Measurements from ENCODE around the gene GCH1.

The GCH1 gene

DNA sequence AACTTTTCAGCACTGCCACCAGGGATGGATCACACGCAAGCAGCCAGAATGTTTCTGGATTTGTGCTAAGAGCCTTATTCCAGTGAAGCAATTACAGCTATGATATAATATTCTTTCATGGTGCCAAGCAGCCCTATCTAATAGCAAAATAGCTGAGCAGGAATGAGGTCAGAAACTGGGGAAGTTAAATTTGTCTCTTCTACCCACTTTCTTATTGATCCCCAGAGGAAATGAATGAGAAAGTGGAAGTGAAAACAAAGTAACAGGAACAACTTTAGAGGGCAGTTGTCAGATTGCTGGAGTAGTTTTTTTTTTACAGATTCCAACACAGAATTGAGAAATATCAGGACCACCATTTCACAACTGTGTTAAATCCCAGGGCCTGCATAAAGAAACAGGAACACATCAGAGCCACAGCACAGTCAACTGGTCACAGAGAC is 44.8 kb downstream of the GCH1 start:
- DNase-seq (ENCODE audit: low read depth, low spot score), result no peak
- POLR2A ChIA-PET, result no interaction called here
- CTCF ChIA-PET, result no interaction called here
- TF ChIP-seq, protein P1, sequence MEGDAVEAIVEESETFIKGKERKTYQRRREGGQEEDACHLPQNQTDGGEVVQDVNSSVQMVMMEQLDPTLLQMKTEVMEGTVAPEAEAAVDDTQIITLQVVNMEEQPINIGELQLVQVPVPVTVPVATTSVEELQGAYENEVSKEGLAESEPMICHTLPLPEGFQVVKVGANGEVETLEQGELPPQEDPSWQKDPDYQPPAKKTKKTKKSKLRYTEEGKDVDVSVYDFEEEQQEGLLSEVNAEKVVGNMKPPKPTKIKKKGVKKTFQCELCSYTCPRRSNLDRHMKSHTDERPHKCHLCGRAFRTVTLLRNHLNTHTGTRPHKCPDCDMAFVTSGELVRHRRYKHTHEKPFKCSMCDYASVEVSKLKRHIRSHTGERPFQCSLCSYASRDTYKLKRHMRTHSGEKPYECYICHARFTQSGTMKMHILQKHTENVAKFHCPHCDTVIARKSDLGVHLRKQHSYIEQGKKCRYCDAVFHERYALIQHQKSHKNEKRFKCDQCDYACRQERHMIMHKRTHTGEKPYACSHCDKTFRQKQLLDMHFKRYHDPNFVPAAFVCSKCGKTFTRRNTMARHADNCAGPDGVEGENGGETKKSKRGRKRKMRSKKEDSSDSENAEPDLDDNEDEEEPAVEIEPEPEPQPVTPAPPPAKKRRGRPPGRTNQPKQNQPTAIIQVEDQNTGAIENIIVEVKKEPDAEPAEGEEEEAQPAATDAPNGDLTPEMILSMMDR (IDR thresholded peaks at IDR 0.05; ENCODE audit: insufficient read depth, low read length, missing control alignments), result no peak
- H3K4me3 ChIP-seq (ENCODE audit: low read depth, low read length), result no peak overlapping the region

DNA sequence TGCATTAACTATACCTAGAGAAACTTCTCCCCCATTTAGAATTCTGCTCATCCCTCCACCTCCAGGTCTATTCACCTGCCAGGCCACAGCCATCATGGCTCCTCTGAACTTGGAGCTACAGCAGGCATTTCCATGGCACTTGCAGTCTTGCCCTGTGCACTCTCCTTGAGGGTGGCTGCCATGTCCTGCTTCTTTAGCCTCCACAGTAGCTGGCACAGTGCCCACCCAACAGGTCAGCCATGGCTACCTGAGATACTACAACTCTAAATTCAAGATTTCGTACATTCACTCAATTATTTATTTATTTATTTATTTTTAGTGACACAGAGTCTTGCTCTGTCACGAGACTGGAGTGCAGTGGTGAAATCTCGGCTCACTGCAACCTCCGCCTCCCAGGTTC is 46.5 kb downstream of the GCH1 start:
- ChIA-PET CTCF (interaction anchor here (0.6 to 1.2 kb wide), 2 partner anchors 49 to 305 kb away, joined by 3 read pairs; no protein-coding TSS in a partner anchor), POLR2A (no interaction called here)
- no peak for DNase-seq (ENCODE audit: low read depth, low spot score)
- no peak overlapping the region for H3K4me3 ChIP-seq (ENCODE audit: low read depth, low read length)
- TF ChIP-seq, protein P1 (IDR thresholded peaks at IDR 0.05; ENCODE audit: insufficient read depth, low read length, missing control alignments), result no peak

DNA sequence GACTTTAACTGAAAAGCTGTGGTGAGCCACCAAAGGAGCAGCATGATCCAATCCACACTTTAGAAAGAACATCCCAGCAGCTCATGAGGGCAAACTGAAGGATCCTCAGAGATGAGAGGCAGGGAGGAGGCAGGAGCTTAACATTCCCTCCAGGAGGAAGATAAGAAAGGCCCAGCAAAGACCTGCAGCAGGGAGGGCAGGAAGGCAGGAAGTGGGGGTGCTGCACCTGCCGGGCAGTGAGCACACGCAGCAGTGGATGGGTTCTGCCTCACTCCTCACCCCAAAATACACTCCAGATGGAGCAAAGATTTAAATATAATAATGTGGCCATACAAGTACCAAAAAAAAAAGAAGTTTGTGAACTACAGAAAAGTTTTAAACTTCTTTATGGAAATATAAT is 48.4 kb downstream of the GCH1 start:
- ChIA-PET CTCF (interaction anchor here (1.1 to 1.3 kb wide), 2 partner anchors 13 to 48 kb away, joined by 3 read pairs; no protein-coding TSS in a partner anchor), POLR2A (no interaction called here)
- no peak for DNase-seq (ENCODE audit: low read depth, low spot score)

DNA sequence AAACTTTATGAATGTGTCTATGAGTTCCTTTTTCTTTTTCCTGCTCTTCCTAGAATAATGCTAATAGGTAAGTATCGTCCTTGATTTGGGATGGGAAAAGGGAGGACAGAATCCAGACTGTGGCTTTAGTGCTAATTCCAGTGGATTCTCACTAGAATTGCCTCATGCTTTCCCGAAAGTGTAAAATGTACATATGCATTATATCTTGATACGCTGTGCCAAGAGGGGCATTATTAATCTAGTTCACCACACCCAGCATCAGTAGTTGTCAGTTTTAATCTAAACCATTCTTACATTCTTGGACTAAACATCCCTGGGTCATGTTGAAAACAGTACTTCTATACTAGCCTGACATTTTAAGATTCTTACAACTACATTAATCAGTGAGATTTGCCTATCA is 49.3 kb downstream of the GCH1 start:
- DNase-seq (ENCODE audit: low read depth, low spot score), result no peak
- CTCF ChIA-PET, result no interaction called here
- TF ChIP-seq, protein P1 (IDR thresholded peaks at IDR 0.05; ENCODE audit: insufficient read depth, low read length, missing control alignments), result no peak
- H3K4me3 ChIP-seq (ENCODE audit: low read depth, low read length), result no peak overlapping the region
- POLR2A ChIA-PET, result no interaction called here

More for the DNA sequence above, 48.4 kb downstream of the GCH1 start:
- no peak overlapping the region for H3K4me3 ChIP-seq (ENCODE audit: low read depth, low read length)
- TF ChIP-seq, protein P1 (IDR thresholded peaks at IDR 0.05; ENCODE audit: insufficient read depth, low read length, missing control alignments), result no peak

DNA sequence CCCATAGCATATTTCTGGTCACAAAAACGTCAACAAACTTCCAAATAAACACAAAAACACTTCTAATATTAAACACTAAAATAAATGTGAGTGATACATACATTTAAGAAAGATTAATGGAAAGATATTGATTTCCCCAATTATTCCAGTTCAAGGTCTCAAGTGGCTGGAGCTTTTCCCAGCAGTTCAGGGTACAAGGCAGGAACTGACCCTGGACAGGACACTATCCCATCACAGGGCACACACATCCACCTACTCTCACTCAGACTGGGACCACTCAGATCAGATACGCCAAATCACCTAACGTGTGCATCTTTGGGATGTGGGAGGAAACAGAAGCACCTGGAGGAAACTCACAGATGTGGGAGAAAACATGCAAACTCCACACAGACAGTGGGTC is 50.4 kb downstream of the GCH1 start:
- TF ChIP-seq, protein P1 (IDR thresholded peaks at IDR 0.05; ENCODE audit: insufficient read depth, low read length, missing control alignments), result no peak
- DNase-seq (ENCODE audit: low read depth, low spot score), result no peak
- no peak overlapping the region for H3K4me3 ChIP-seq (ENCODE audit: low read depth, low read length)
- CTCF ChIA-PET, result no interaction called here
- POLR2A ChIA-PET, result no interaction called here

DNA sequence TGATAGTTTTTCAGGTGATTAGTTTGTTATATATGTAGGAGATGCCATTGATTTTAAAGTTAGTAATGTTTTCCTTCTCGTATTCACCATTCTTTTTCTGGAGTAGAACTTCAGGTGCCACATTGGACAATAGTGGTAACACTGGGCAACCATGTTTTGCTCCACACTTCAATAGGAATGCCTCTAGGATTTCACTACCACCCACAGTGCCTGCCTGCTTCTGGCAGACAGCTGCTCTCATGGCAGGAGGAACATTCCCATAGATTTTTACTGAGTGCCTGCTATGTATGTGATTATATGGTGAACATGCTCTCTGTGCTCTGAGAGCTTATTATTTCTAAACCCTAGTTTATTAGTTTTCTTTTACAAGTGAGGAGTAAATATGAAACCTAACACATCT is 53.7 kb downstream of the GCH1 start:
- DNase-seq (ENCODE audit: low read depth, low spot score), result no peak
- ChIA-PET CTCF (interaction anchor here (0.7 kb wide), 1 partner anchor 46 kb away, joined by 3 read pairs; no protein-coding TSS in a partner anchor), POLR2A (no interaction called here)
- TF ChIP-seq, protein P1 (IDR thresholded peaks at IDR 0.05; ENCODE audit: insufficient read depth, low read length, missing control alignments), result no peak
- H3K4me3 ChIP-seq (ENCODE audit: low read depth, low read length), result no peak overlapping the region

Measured in AG04449 (cell line).